OCI-LY7 (cell line): ENCODE measurements around the gene PRAMEF8.
"Not testable (repeated sequence)": the region's sequence is repeated elsewhere in the genome, so short reads cannot be mapped to it uniquely, and the experiment has no call there.

Source experiments
- EZH2phosphoT487 ChIP-seq: fragments of 200-600 bp; sonication (generic); IDR thresholded peaks from 2 replicates; pipeline ENCODE4 v1.6.1; 2018; ENCODE audit warnings: low read depth, borderline replicate concordance, mild to moderate bottlenecking, mixed run types, antibody characterized with exemption, low read length, moderate library complexity, mixed read lengths
- TF ChIP-seq, protein P1 (sequence below): fragments of 200-600 bp; sonication (generic); conservative IDR thresholded peaks from 2 replicates; pipeline ENCODE4 v1.5.1; 2014; ENCODE audit warnings: mild to moderate bottlenecking, antibody characterized with exemption, low read length, moderate library complexity, mixed read lengths

DNA sequence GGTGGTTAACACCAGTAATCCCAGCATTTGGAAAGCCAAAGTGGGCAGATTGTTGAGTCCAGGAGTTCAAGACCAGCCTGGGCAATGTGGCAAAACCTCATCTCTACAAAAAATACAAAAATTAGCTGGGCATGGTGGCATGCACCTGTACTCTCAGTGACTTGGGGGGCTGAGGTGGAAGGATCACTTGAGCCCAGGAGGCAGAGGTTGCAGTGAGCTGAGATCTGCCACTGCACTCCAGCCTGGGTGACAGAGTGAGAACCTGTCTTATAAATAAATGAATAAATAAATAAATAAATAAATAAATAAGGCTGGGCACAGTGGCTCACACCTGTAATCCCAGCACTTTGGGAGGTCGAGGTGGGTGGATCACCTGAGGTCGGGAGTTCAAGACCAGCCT is 52.9 kb downstream of the PRAMEF8 start:
- TF ChIP-seq, protein P1, sequence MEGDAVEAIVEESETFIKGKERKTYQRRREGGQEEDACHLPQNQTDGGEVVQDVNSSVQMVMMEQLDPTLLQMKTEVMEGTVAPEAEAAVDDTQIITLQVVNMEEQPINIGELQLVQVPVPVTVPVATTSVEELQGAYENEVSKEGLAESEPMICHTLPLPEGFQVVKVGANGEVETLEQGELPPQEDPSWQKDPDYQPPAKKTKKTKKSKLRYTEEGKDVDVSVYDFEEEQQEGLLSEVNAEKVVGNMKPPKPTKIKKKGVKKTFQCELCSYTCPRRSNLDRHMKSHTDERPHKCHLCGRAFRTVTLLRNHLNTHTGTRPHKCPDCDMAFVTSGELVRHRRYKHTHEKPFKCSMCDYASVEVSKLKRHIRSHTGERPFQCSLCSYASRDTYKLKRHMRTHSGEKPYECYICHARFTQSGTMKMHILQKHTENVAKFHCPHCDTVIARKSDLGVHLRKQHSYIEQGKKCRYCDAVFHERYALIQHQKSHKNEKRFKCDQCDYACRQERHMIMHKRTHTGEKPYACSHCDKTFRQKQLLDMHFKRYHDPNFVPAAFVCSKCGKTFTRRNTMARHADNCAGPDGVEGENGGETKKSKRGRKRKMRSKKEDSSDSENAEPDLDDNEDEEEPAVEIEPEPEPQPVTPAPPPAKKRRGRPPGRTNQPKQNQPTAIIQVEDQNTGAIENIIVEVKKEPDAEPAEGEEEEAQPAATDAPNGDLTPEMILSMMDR = not testable (repeated sequence)
- not testable (repeated sequence) for TF ChIP-seq EZH2phosphoT487
